ENCODE measurements around the gene RPS21.

The RPS21 gene

GRCh38 chr20:62354031-62354808, 32.7 kb upstream of the RPS21 start:
- no peak for DNase-seq (ENCODE audit: low read depth in 3 of 3)

GRCh38 chr20:62354811-62355341, 32.0 kb upstream of the RPS21 start:
- DNase-seq (ENCODE audit: low read depth in 3 of 3), result no peak

DNA sequence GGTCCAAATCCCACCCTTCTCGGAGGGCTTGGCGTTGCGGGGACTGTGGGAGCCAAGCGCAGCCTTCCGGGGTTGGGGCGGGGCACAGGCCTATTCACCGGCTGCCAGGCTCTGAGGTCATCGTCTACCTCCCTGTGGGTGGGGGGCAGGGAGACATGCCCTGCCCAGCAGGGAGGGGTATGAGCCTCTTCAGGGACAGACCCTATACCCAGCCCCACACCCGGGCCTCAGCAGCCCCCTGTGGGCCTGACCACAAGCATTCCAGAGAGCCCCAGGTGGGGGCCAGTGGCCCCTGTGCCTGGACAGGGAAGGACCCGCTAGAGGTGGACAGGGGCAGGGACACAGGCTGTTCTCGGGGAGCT, 31.4 kb upstream of the RPS21 start:
- DNase-seq (ENCODE audit: low read depth in 3 of 3), result no peak

GRCh38 chr20:62355878-62356588, 30.9 kb upstream of the RPS21 start:
- DNase-seq (ENCODE audit: low read depth in 3 of 3), result no peak

- DNase-seq (ENCODE audit: low read depth in 3 of 3), result no peak
These were observed 30.2 kb upstream of the RPS21 start for GRCh38 chr20:62356589-62357186.

DNA sequence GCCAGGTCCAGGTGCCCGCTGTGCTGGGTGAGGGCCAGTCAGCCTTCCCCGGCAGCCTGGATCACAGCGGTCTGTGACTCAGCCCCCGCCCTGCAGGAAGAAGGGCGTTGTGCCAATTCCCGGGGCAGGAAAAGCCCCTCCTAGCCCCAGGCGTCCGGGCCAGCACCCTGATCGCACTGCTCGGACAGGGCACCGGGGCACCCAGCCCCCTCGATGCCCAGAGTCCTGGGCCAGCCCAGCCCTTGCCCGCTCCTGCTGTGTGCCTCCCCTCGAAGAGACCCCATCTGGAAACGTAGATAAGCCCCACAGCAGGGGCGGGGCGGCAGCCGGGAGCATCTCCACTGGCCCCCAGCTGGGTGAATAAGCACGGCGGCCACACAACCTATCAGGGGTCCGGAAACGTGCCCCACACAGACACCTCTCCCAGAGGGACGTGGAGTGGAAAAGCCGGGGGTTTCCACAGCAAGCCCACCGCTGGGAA, 29.7 kb upstream of the RPS21 start:
- DNase-seq (ENCODE audit: low read depth in 3 of 3), result no peak

DNA sequence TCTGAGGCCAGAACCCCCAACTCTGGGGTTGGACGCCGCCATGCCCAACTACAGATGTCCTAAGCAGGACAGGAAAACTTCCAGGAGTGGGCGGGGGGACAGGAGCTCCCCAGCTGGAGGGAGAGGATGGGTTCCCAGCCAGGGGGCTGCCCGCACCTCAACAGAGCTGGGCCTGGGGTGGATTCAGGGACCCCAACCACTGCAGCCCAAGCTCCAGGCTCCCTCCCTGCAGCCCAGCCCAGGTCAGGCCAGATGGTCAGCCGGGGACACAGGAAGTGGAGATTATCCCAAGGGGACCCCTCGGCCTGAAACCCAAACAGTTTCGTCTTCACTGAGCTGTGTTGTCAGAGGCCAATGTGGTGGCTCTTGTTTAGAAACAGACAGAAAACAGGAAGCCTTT, 29.2 kb upstream of the RPS21 start:
- DNase-seq (ENCODE audit: low read depth in 3 of 3), result no peak

DNA sequence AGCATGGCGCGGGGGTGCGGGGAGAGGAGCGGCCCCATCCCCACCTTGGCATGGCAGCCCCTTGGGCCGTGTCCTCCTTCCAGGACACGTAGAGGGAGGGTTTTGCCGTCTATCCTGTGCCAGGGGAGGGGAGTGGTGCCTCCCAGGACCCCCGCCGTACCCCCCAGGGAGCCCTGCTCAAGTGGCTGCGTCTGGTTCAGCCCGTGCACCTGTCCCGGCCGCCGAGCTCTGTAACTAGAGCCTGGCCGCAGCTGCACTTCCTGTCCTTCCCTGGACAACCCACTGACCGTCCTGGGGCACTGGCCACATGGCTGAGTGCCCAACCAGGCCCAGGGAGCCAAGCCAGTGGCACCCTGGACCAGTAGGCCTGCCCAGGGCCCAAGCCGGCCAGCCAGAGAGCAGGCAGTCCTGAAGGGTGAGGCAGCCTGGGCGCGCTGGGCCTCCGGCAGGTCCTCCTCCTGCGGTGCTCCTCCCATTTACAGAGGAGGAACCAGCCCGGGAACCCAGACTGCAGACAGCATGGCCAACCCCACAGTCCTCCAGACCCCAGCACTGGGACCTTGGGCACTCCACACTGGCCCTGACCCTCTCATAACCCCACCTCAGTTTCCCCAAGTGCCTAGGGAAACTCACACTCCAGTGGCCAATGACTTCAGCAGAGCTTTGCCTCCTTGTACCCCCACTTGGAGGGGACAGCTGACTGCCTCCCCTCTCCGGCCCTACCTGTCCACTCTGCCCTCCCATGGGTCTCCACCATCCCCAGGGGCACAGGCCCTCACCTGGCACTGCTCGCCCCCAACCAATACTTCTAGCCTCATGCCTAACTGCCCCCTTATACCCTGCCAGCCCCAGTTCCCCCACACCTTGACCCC, 28.5 kb upstream of the RPS21 start:
- DNase-seq (ENCODE audit: low read depth in 3 of 3), result no peak

- no peak for DNase-seq (ENCODE audit: low read depth in 3 of 3)
These were observed 27.8 kb upstream of the RPS21 start for GRCh38 chr20:62359043-62359490.

- no peak for DNase-seq (ENCODE audit: low read depth in 3 of 3)
These were observed 27.3 kb upstream of the RPS21 start for GRCh38 chr20:62359491-62360121.

DNA sequence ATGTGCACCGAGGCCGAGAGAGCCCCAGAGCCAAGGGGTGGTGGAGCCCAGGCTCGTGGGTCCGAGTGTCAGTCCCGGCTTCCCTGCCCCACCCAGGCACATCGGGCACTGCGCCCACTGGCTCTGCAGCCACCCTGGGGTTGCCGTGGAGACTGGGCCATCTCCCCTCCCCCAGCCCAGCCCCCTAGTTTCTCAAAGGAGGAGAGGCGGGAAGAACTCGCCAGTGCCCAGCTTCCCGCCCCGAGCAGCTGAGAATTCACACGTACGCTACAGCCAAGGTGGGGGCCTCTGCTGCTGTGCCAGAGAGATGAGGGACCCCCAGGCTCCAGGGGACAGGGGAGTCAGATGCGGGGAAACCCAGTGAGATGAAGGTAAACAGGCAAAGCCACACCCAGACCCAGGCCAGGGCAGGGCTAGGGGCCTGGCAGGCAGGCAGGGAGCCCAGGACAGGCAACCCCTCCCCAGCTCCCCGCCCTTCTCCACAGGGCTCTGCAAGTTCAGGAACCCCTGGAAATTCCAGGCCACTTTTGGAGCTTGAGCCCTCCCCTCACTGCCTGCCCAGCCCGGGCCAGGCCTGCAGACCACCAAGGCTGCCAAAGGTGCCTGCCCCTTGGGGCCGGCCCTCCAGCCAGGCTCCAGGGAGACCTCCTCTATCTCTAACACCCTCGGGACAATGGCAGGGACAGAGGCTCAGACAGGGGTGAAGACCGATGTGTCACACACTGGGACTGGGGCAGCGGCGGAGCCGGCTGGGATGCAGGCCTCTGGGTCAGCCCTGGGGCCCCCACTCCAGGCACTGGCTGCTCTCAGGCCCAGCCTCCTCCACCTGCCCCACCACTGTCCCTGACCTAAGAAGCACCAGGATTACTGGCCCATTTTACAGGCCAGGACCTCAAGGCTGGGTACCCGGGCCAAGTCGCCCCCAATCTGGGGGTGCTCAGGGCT, 25.8 kb upstream of the RPS21 start:
- no peak for DNase-seq (ENCODE audit: low read depth in 3 of 3)

- DNase-seq (ENCODE audit: low read depth in 3 of 3), result no peak
These were observed 24.9 kb upstream of the RPS21 start for GRCh38 chr20:62361799-62362589.

- no peak for DNase-seq (ENCODE audit: low read depth in 3 of 3)
These were observed 24.3 kb upstream of the RPS21 start for GRCh38 chr20:62362590-62362940.

GRCh38 chr20:62362991-62363919, 23.6 kb upstream of the RPS21 start:
- DNase-seq (ENCODE audit: low read depth in 3 of 3), result no peak

DNA sequence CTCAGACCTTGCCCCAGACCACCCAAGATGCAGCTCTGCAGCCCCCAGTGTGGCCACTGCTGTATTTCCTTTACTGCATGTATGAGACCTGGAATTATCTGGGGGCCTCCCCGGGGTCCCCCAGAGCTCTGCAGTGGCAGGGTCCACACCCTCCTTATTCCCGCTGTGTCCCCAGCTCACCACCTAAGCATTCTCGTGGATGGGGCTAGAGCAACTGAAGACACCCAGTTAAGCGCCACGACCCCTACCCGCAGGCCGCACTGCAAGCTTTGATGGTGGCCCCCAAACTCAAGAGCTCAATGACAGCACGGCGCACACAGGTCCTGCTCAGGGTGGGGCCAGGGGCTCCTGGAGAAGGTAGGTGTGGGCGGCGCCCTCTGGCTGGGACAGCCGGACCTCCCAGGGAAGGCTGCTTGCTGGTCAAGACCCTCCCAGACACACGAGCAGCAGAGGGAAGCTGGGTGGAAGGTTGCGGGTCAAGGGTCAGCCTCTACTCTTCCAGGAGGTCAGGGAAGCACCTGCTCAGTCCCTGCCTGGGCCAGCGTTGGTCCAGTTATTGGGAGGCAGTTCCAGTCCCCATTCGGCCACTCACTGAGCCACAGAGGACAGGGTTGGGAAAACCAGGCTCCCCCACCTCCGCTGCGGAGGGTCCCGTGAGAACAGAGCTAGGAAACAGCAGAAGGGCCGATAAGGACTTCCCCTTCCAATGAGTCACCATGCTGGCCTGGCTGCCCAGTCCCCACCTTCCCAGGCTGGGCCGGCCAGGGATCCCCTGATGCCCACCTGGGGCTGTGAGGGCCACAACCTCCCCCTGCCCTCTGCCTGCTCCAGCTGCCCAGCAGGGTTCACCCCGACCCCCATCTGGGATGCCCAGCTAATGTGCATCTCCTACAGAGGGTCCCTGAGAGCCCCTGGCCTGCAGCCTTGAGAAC, 22.7 kb upstream of the RPS21 start:
- no peak for DNase-seq (ENCODE audit: low read depth in 3 of 3)

- DNase-seq (ENCODE audit: low read depth in 3 of 3), result no peak
These were observed 21.8 kb upstream of the RPS21 start for GRCh38 chr20:62364911-62365736.
